Measurements from ENCODE around the gene KCNK18.

KCNK18 gene

DNA sequence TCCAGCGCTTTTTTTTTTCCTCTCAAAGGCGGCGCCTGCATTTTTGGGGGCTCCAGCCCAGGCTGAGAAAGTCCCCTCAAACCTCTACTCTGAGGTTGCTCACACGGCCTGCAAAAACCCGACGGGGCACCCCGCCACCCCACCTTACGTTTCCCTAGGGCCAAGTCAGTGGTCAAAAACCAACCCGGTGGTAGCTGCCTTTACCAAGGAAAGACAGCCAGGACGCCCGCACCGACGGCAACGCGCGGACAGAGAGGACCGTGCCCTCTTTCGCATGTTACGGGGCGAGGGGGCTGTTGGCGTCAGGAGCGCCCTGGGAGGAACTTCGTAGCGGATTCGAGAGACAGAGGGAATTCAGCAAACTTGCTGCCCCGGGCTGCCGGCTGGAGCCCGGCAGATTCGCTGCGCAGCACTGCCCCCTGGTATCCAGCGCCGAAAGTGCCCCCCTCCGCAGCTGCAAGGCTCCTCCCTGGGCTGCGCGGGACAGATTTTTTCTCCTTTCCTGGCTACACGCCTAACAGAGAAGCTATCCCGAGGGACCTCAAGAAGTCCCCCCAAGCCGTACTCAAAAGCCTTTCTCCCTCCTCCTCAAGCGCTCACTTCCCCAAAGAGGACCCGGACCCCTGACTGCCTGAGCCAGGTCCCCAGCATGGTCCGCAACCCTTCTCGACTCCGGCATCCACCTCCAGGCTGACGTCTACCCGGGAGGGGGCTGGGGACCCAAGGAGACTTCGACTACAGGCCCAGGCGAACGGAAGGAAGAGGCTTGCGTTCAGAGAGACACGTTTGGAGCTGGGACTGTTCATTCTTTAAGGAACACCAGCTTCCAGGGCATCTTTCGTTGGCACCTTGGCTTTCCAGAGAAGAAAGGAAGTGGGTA lies 31.5 kb upstream of the KCNK18 start:
- no peaks in the 10 kb centered on the region for H3K36me3 ChIP-seq
- TF ChIP-seq, protein P1, sequence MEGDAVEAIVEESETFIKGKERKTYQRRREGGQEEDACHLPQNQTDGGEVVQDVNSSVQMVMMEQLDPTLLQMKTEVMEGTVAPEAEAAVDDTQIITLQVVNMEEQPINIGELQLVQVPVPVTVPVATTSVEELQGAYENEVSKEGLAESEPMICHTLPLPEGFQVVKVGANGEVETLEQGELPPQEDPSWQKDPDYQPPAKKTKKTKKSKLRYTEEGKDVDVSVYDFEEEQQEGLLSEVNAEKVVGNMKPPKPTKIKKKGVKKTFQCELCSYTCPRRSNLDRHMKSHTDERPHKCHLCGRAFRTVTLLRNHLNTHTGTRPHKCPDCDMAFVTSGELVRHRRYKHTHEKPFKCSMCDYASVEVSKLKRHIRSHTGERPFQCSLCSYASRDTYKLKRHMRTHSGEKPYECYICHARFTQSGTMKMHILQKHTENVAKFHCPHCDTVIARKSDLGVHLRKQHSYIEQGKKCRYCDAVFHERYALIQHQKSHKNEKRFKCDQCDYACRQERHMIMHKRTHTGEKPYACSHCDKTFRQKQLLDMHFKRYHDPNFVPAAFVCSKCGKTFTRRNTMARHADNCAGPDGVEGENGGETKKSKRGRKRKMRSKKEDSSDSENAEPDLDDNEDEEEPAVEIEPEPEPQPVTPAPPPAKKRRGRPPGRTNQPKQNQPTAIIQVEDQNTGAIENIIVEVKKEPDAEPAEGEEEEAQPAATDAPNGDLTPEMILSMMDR (IDR thresholded peaks at IDR 0.05; ENCODE audit: low read depth, low read length), result peak; percentile 49
- H3K4me3 ChIP-seq (ENCODE audit: low read depth, low read length), result no peak overlapping the region
- peaks cover 98% of the 10 kb centered on the region for H3K27me3 ChIP-seq
- H3K4me1 ChIP-seq, result no peaks in the 10 kb centered on the region; the same call in 1 of the 2 replicates
- H3K9me3 ChIP-seq, result no peaks in the 10 kb centered on the region
- DNase-seq, result peak; percentile 55

DNA sequence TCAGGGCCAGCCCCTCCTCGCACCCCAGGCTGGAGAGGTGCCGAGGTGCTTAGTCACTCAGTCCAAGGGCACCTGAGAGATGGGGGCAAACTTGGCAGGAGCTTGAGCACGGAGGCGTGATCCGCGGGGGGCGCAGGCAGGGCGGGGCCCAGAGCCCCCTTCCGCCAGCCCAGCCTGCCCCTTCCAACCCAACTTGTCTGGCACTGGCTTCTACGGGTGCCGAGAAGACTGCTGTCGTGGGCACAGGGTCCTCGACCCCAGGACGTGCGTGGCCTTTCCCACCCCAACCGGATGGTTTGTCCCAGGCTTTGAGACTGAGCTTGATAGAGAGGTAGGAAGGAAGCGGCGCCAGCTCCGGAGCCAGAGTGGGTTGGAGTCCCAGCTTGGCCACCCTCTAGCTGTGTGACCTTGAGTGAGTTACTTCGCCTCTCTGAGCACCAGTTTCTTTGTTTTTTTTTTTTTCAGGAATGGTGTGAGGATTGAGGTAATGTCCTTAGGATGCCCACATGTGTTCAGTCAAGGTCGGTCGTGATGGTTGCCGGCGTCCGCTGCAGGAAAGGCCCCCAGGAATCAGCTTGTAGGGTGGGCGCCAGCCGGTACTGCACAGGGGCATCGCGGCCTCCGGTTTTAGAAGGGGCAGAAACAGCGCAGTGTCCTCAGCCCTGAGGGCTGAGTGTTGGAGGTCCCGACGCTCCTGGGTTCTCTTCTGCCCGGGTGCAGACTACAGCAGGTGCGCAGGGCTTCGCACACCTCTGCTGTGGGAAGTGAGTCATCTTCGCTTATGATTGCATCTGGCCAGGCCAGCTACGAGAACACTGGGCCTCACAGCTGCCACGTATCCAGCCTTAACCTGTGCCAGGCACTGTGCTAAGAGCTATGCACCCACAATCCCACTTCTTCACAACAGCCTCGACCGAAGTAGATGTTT lies 30.6 kb upstream of the KCNK18 start:
- H3K36me3 ChIP-seq, result no peaks in the 10 kb centered on the region
- H3K4me3 ChIP-seq (ENCODE audit: low read depth, low read length), result no peak overlapping the region
- H3K9me3 ChIP-seq, result no peaks in the 10 kb centered on the region
- H3K27me3 ChIP-seq, result peaks cover 98% of the 10 kb centered on the region
- DNase-seq, result no peak
- TF ChIP-seq, protein P1 (IDR thresholded peaks at IDR 0.05; ENCODE audit: low read depth, low read length), result no peak
- no peaks in the 10 kb centered on the region; the same call in 1 of the 2 replicates for H3K4me1 ChIP-seq

DNA sequence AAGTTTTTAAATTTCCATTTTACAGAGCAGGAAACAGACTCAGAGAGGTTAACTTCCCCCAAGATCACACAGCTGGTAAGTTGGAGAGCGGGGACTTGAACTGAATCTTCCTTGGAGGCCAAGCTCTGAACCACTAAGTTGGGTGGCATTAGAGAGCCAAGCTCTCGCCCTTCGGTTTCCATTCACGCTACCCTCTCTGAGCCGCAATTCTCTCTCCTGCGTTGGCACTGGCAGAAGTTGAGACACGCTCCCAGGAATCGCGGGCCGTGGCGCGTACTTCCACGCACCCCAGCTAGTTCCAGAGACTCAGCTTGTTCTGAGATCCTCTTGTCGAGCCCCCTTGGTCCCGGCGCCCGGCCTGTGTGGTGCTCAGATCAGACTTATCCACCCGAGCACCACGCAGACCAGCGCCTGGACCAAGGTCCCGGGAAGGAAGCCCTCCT lies 29.9 kb upstream of the KCNK18 start:
- Histone ChIP-seq H3K9me3 (no peaks in the 10 kb centered on the region), H3K36me3 (no peaks in the 10 kb centered on the region), H3K4me3 (ENCODE audit: low read depth, low read length) (no peak overlapping the region), H3K4me1 (no peaks in the 10 kb centered on the region; the same call in 1 of the 2 replicates), H3K27me3 (peaks cover 98% of the 10 kb centered on the region)
- TF ChIP-seq, protein P1 (IDR thresholded peaks at IDR 0.05; ENCODE audit: low read depth, low read length), result no peak
- no peak for DNase-seq

DNA sequence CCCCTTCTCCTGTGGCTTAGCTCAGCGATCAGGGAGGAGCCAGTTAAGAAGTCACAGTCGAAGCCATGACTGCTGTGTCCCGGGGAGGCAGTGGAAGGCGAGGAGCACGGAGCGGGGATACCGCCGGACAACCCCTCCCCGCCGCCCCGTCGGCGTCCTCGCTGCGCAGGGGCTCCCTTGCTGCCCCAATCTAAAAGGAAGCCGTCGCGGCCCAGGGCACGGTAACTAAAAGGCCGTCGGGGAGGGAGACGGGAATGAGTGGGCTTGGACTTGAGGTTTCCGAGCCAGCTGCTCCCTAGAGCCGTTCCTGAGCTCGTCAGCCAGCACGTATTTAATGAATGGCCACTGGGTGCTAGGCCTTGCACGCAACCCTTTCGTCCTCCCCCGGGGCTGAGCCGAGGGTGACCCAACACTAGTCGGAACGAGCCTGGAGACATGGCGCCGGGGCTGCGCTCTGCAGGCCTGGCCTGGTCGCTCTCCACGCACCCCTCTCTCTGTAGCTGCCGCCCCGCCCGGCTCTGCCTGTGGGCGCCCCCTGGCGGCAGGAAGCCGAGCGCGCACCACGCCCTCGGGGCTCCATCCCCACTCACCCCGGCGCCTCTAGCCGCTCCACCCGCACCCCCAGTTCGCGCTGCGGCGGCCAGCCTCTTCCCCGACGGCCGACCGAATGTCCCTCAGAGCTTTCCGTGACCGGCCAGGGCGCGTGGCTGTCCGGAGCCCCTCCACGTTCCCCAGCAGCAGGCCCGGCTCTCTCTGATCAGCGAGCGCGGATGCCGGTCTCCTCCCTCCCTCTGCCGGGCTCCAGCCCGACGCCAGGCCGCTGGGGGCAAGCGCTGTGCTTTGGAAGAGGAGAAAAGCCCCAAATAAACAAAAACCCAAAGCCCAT lies 29.3 kb upstream of the KCNK18 start:
- Histone ChIP-seq H3K36me3 (no peaks in the 10 kb centered on the region), H3K4me1 (no peaks in the 10 kb centered on the region; the same call in 1 of the 2 replicates), H3K9me3 (no peaks in the 10 kb centered on the region), H3K27me3 (peaks cover 98% of the 10 kb centered on the region), H3K4me3 (ENCODE audit: low read depth, low read length) (peak overlapping the region; percentile 35)
- DNase-seq, result peak; percentile 67
- TF ChIP-seq, protein P1 (IDR thresholded peaks at IDR 0.05; ENCODE audit: low read depth, low read length), result peak; percentile 69

DNA sequence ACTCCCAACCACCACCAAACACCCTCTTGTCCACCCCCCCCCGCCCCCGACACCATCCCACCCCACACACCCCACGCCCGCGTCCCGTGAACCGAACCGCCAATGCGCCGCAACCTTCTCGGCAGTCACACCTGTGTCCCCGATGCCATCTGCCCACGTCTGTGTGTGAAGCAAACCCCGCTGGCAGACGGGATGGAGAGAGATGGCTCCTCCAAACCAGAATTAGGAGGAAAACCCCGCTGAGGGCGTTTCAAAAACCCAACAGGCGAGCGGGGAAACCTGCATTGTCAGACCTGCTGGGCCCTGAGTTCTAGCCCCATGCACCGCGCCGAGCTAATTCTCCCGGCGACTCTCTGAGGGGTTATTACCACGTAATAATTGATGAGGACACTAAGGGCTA lies 28.6 kb upstream of the KCNK18 start:
- Histone ChIP-seq H3K4me1 (no peaks in the 10 kb centered on the region; the same call in 1 of the 2 replicates), H3K9me3 (no peaks in the 10 kb centered on the region), H3K36me3 (no peaks in the 10 kb centered on the region), H3K4me3 (ENCODE audit: low read depth, low read length) (no peak overlapping the region), H3K27me3 (peaks cover 98% of the 10 kb centered on the region)
- TF ChIP-seq, protein P1 (IDR thresholded peaks at IDR 0.05; ENCODE audit: low read depth, low read length), result no peak
- no peak for DNase-seq

All from BE2C (cell line).